Right lobe of liver (tissue), 6 donors: ENCODE data around the gene TMEM123. TPM values are rescaled to one million over a fixed set of nuclear protein-coding genes. Genes with fewer than 3 reads are reported as not detected.

Experiments
- ATAC-seq, 4 donors: fragments of 200-7000 bp; cut with Tn5 transposase; one replicate each; pipeline ENCODE4 v1.9.1; 2020; ENCODE audit warnings: mild to moderate bottlenecking in 4 of 4, moderate library complexity in 4 of 4
- DNase-seq, 3 donors: peaks; one replicate each; pipeline ENCODE4 v3.0.0-alpha.2; 2020
- H3K27ac ChIP-seq, 3 donors: fragments of 200-600 bp; one replicate each; pipeline ENCODE4 v1.8.0; 2022
- H3K27me3 ChIP-seq, 2 donors: fragments of 200-600 bp; one replicate each; pipeline ENCODE4 v1.8.0; 2022
- H3K36me3 ChIP-seq, 4 donors: fragments of 200-600 bp; sonication (generic) in 1 of 4; one replicate each; pipeline versions ENCODE4 v1.5.1 to v1.8.0; 2017 to 2022; ENCODE audit warnings: control low read depth in 1 of 4
- H3K4me1 ChIP-seq, 4 donors: fragments of 200-600 bp; sonication (generic) in 1 of 4; one replicate each; pipeline versions ENCODE4 v1.5.1 to v1.8.0; 2017 to 2022; ENCODE audit warnings: control low read depth in 1 of 4
- H3K4me3 ChIP-seq, 3 donors: fragments of 200-600 bp; one replicate each; pipeline ENCODE4 v1.8.0; 2022
- H3K9me3 ChIP-seq, 4 donors: fragments of 200-600 bp; sonication (generic) in 1 of 4; one replicate each; pipeline versions ENCODE4 v1.5.1 to v1.8.0; 2017 to 2022; ENCODE audit warnings: control low read depth in 1 of 4
- CTCF ChIP-seq, 4 donors: fragments of 200-600 bp in 3 of 4; fragments of 450-650 bp in 1 of 4; IDR thresholded peaks; one replicate each; pipeline versions ENCODE4 v1.5.1 to v1.8.0; 2016 to 2022; ENCODE audit warnings: antibody characterized with exemption in 4 of 4, mild to moderate bottlenecking in 2 of 4
- POLR2A ChIP-seq: fragments of 450-650 bp; IDR thresholded peaks from one replicate; pipeline ENCODE4 v1.6.1; 2017; ENCODE audit warnings: antibody characterized with exemption, mild to moderate bottlenecking
- WGBS: methylation state at CpG from one replicate; pipeline ENCODE4 v1.1.6; 2018; ENCODE audit warnings: low coverage, low lambda C conversion rate; ENCODE audit not compliant: insufficient coverage; ENCODE audit errors: missing lambda C conversion rate; 5-methylcytosine and 5-hydroxymethylcytosine counted together
- intact Hi-C, 2 donors: fragments of 100-400 bp; cut with DNase I; formaldehyde crosslinking; loops; one replicate each; pipeline versions ENCODE4 v1.11.2 to v1.14.1; 2022
- total RNA-seq, 6 experiments: library from RNA; depleted of rRNA in 2 of 6; stranded (reverse); fragments of >200 nt in 2 of 6; fragmentation: NEBNext Ultra II Directional in 3 of 6; extraction: Animal tissue kit (Norgen Biotek cat#: 25700) in 3 of 6; gene quantifications; one replicate each; pipeline versions ENCODE4 v1.1.0 to v1.2.4, GENCODE V29; 2016 to 2023
- donor health status: DM: no; HTN: yes; CAD: no.
- donor health status: DM: no; HTN: no; CAD: no.
- donor health status: DM: no; HTN: no; CAD: no.
- donor health status: DM: no; HTN: yes; CAD: no.
- donor health status: DM: no; HTN: yes; CAD: no.

TMEM123 gene
- total RNA-seq, 6 experiments from 2014 or later: 173 to 557 (median 229) TPM

DNA sequence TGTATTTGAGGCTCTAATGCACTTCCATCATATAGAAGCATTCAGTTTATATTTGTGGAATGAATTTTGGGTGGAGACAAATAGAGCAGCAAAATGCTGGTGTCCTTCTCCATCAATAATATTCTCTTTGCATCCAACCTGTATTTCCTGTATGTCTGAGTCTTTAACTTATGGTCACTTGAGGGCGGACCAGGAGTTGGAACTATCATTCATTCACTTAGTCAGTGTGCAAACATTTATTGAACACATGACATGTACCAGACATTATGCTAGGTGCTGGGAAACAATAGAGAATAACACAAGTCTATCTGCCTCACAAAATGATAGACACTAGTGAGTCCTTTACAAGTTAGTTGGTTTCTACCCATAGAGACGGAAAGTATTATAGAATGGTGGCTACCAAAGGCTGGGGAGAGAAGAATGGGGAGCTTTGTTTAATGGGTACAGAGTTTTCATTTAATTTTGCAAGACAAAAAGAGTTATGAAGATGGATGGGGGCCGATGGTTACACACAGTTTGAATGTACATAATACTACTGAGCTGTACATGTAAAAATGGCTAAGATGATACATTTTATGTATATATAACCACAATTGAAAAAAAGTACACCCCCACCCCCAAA is 4.6 kb upstream of the TMEM123 start:
- no peak for ATAC-seq
- Histone ChIP-seq H3K27ac (peak overlapping the region; percentile 45 to 98 (median 90)), H3K4me1 (peaks cover 0 to 62% (median 24%) of the 10 kb centered on the region in 4 donors)

DNA sequence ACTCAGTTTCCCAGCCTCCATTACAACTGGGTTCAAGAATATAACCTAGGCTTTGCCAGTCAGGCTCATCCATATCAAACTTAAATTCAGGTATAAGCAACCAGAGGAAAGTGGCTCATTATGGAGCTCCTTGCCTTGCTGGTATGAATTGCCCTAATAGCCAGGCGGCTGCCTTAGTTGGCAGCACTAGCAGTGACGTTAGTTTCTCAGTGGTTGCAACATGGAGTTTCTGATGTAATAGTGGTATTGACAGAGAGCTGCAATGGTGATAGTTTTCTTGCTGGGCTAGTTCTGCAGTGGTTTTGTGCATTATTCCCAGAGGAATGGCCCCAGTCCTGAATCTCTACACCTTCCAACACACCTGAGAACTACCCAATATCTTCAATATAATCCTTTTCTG is 3.8 kb upstream of the TMEM123 start:
- peak; percentile 25 to 44 (median 27) for ATAC-seq
- WGBS: 16% methylated on average over 2 of the region's 2 CpGs
- intact Hi-C loops: no loop called here

More for the DNA sequence above, 4.6 kb upstream of the TMEM123 start:
- Histone ChIP-seq H3K36me3 (no peaks in the 10 kb centered on the region), H3K27me3 (no peaks in the 10 kb centered on the region), H3K9me3 (no peaks in the 10 kb centered on the region), H3K4me3 (no peak overlapping the region)
- no peak for TF ChIP-seq POLR2A
- no peak for TF ChIP-seq CTCF (IDR thresholded peaks at IDR 0.05)
- intact Hi-C loops: no loop called here
- no peak for DNase-seq
- 95% methylated on average over 3 of the region's 3 CpGs for WGBS

DNA sequence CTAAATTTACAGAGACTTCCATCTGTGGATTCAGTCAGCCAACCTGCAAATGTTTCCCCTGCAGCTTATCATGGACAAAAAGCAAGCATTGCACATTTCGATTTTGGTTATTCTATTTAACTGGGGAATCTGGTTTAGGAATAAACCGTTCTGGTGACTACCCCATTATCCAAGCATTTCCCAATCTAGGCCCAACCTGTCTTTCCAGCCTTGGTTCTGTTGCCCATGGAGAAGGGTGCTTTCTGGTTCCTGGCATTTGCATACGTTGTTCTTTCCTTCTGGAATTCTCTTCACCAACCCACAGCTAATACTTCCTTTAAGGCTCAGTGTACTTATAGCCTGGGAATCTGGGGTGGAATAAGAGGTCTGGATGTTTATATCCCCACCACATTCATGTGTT is 1.4 kb upstream of the TMEM123 start:
- no peak overlapping the region for H3K4me3 ChIP-seq
- TF ChIP-seq POLR2A: no peak
- TF ChIP-seq CTCF (IDR thresholded peaks at IDR 0.05): no peak
- peaks cover 0 to 52% (median 21%) of the 10 kb centered on the region in 4 donors for H3K4me1 ChIP-seq
- WGBS: 69% methylated on average over 3 of the region's 3 CpGs
- intact Hi-C loops: no loop called here
- H3K27me3 ChIP-seq: no peaks in the 10 kb centered on the region
- peak overlapping the region; percentile 96 to 98 (median 98) for H3K27ac ChIP-seq
- ATAC-seq (no peak), DNase-seq (no peak)
- no peaks in the 10 kb centered on the region for H3K36me3 ChIP-seq
- no peaks in the 10 kb centered on the region for H3K9me3 ChIP-seq

More for the DNA sequence above, 3.8 kb upstream of the TMEM123 start:
- Histone ChIP-seq H3K36me3 (no peaks in the 10 kb centered on the region), H3K9me3 (no peaks in the 10 kb centered on the region), H3K27ac (peak overlapping the region; percentile 46 to 98 (median 78)), H3K4me1 (peaks cover 0 to 54% (median 20%) of the 10 kb centered on the region in 4 donors), H3K4me3 (no peak overlapping the region), H3K27me3 (no peaks in the 10 kb centered on the region)
- TF ChIP-seq CTCF (IDR thresholded peaks at IDR 0.05): no peak
- no peak for TF ChIP-seq POLR2A
- peak in 2 of 3 donors; percentile 65 to 83 for DNase-seq

- WGBS: 1% methylated on average over 8 of the region's 8 CpGs
- DNase-seq (peak in 1 of 3 donors; percentile 58), ATAC-seq (peak in 2 of 4 donors; percentile 1)
- peak overlapping the region; percentile 96 to 98 (median 98) for H3K27ac ChIP-seq
- no peak for TF ChIP-seq POLR2A
- no peak for TF ChIP-seq CTCF (IDR thresholded peaks at IDR 0.05)
- peaks cover 0 to under 1% (median 0%) of the 10 kb centered on the region in 4 donors for H3K36me3 ChIP-seq
- no peaks in the 10 kb centered on the region for H3K27me3 ChIP-seq
- intact Hi-C loops: no loop called here
- H3K4me1 ChIP-seq: peaks cover 0 to 53% (median 23%) of the 10 kb centered on the region in 4 donors
- H3K9me3 ChIP-seq: no peaks in the 10 kb centered on the region
- peak overlapping the region; percentile 81 to 90 (median 83) for H3K4me3 ChIP-seq
Measured at GRCh38 chr11:102453302-102453695, 734 bp upstream of the TMEM123 start.
